Measurements from ENCODE around the gene GBA2. TPM values are rescaled to one million over a fixed set of nuclear protein-coding genes. Genes with fewer than 3 reads are reported as not detected.

The GBA2 gene
- total and polyA plus RNA-seq, 2 donors (not counting 3 experiments of a cell fraction or from before 2014, with no cell fraction given) = 110 to 158 TPM

DNA sequence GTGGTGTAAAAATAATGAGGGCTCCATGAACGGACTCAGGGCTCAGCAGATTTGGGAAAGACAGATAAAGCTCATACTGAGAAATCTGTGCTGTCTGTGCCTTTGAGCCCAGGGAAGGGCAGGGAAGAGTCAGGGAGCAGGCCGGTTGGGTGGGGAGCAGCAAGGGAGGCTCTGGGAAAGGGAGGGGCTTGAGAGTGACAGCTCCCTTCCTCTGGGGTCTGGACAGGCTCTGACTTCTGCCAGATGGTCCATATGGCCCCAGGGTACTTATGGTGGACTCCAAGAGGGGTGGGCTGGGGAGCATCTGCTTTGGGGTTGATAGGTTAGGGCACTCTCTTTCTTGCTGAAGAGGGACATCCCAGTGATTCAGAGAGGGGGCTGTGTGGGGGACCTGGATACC, 44.4 kb upstream of the GBA2 start:
- H2AFZ ChIP-seq (ENCODE audit: low read depth, low read length) = no peak overlapping the region
- H3K27ac ChIP-seq (ENCODE audit: insufficient read depth, low read depth, low read length) = no peak overlapping the region
- no peaks in the 10 kb centered on the region for H3K36me3 ChIP-seq (ENCODE audit: control insufficient read depth in 2 of 2, extremely low read depth in 1 of 2, insufficient read depth in 2 of 2, low read length in 2 of 2)
- ChIA-PET POLR2A (no interaction called here), CTCF (interaction anchor here (0.6 to 6.5 kb wide), 5 partner anchors 20 to 100 kb away, joined by 3 to 277 read pairs (median 7); partner anchors contain the start of genes FAM221B and TMEM8B)
- intact Hi-C loops (cut with micrococcal nuclease) = no loop called here
- no peaks in the 10 kb centered on the region for H3K9me1 ChIP-seq (replicated peaks; ENCODE audit: control insufficient read depth, extremely low read depth, insufficient read depth, low read length)
- H3K9me3 ChIP-seq (replicated peaks; ENCODE audit: control insufficient read depth, insufficient read depth, low read length) = no peaks in the 10 kb centered on the region
- H3K4me2 ChIP-seq (ENCODE audit: insufficient read depth, low read length) = peak overlapping the region; percentile 9
- dilution Hi-C loops (cut with MboI; ENCODE audit: extremely low pct_ligation_motif_present, low sequenced_read_pairs) = no loop called here
- FAIRE-seq (no peak), DNase-seq (ENCODE audit: low read depth, low spot score) (no peak)
- no peaks in the 10 kb centered on the region for H3K27me3 ChIP-seq (ENCODE audit: control insufficient read depth in 2 of 2, insufficient read depth in 2 of 2, low read length in 2 of 2)
- H4K20me1 ChIP-seq (replicated peaks; ENCODE audit: control insufficient read depth, extremely low read depth, insufficient read depth, low read length) = no peaks in the 10 kb centered on the region
- H3K4me3 ChIP-seq (replicated peaks in 1 of 3; ENCODE audit: insufficient read depth in 1 of 3, low read depth in 1 of 3, low read length in 3 of 3) = no peak overlapping the region
- TF ChIP-seq POLR2AphosphoS5 (IDR thresholded peaks at IDR 0.05; ENCODE audit: insufficient read depth, low read depth, low read length) (no peak), EZH2 (IDR thresholded peaks at IDR 0.05; ENCODE audit: borderline replicate concordance, low read depth, low read length, severe bottlenecking) (no peak), MYC (IDR thresholded peaks at IDR 0.05; ENCODE audit: low read depth, low read length) (no peak), MAX (IDR thresholded peaks at IDR 0.05; ENCODE audit: insufficient read depth, insufficient read length) (no peak), JUN (IDR thresholded peaks at IDR 0.05; ENCODE audit: borderline replicate concordance, insufficient read depth, insufficient read length, low read depth) (no peak), POLR2A (IDR thresholded peaks at IDR 0.05; ENCODE audit: low read depth, low read length) (no peak), GATA2 (IDR thresholded peaks at IDR 0.05; ENCODE audit: insufficient read depth, insufficient read length, low read depth, low read length) (no peak), FOS (IDR thresholded peaks at IDR 0.05; ENCODE audit: borderline replicate concordance, insufficient read depth, low read length) (no peak)
- TF ChIP-seq, protein P1, sequence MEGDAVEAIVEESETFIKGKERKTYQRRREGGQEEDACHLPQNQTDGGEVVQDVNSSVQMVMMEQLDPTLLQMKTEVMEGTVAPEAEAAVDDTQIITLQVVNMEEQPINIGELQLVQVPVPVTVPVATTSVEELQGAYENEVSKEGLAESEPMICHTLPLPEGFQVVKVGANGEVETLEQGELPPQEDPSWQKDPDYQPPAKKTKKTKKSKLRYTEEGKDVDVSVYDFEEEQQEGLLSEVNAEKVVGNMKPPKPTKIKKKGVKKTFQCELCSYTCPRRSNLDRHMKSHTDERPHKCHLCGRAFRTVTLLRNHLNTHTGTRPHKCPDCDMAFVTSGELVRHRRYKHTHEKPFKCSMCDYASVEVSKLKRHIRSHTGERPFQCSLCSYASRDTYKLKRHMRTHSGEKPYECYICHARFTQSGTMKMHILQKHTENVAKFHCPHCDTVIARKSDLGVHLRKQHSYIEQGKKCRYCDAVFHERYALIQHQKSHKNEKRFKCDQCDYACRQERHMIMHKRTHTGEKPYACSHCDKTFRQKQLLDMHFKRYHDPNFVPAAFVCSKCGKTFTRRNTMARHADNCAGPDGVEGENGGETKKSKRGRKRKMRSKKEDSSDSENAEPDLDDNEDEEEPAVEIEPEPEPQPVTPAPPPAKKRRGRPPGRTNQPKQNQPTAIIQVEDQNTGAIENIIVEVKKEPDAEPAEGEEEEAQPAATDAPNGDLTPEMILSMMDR (IDR thresholded peaks at IDR 0.05; ENCODE audit: extremely low read depth in 1 of 2, insufficient read depth in 1 of 2, low read depth in 1 of 2, low read length in 2 of 2) = no peak
- H3K9ac ChIP-seq (replicated peaks; ENCODE audit: extremely low read depth, insufficient read depth, low read length) = no peak overlapping the region
- peaks cover 7% of the 10 kb centered on the region for H3K79me2 ChIP-seq (ENCODE audit: control insufficient read depth, insufficient read depth, low read length)
- no TSS peak for BruUV-seq (replicated peaks)
- peaks cover 40% of the 10 kb centered on the region for H3K4me1 ChIP-seq (ENCODE audit: control insufficient read depth, extremely low read depth, insufficient read depth, low read length)
